GM21717 (cell line): ENCODE measurements around the gene PSAP.

Experiments used
- ATAC-seq: cut with Tn5 transposase; IDR thresholded peaks from one replicate; pipeline ENCODE4 v1.9.1; 2021; ENCODE audit warnings: mild to moderate bottlenecking, moderate library complexity; ENCODE audit not compliant: unreplicated experiment

Gene PSAP

GRCh38 chr10:71788954-71789353 is 62.1 kb downstream of the PSAP start:
- ATAC-seq = no peak

GRCh38 chr10:71784679-71785272 is 66.3 kb downstream of the PSAP start:
- ATAC-seq = no peak

- no peak for ATAC-seq
Observed at GRCh38 chr10:71783917-71784678, 67.0 kb downstream of the PSAP start.

- ATAC-seq = no peak
Observed at GRCh38 chr10:71782917-71783490, 68.0 kb downstream of the PSAP start.

- no peak for ATAC-seq
Observed at GRCh38 chr10:71782221-71782916, 68.7 kb downstream of the PSAP start.

- ATAC-seq = no peak
Observed at GRCh38 chr10:71780719-71781118, 70.3 kb downstream of the PSAP start.

GRCh38 chr10:71780156-71780555 is 70.9 kb downstream of the PSAP start:
- ATAC-seq = no peak

GRCh38 chr10:71779641-71780040 is 71.4 kb downstream of the PSAP start:
- ATAC-seq = no peak

GRCh38 chr10:71778071-71778825 is 72.8 kb downstream of the PSAP start:
- ATAC-seq = no peak

- ATAC-seq = no peak
Observed at GRCh38 chr10:71777213-71777985, 73.7 kb downstream of the PSAP start.

- ATAC-seq = no peak
Observed at GRCh38 chr10:71776481-71776925, 74.5 kb downstream of the PSAP start.

GRCh38 chr10:71774916-71775702 is 75.9 kb downstream of the PSAP start:
- ATAC-seq = no peak

- peak; percentile 47 for ATAC-seq
Observed at GRCh38 chr10:71773221-71773971, 77.7 kb downstream of the PSAP start, which contains the start of gene VSIR. VSIR (minus strand) TSS chr10:71773520; CDS start chr10:71773439, 81 bp downstream.

GRCh38 chr10:71772832-71773220 is 78.2 kb downstream of the PSAP start:
- no peak for ATAC-seq

GRCh38 chr10:71771821-71772617 is 79.0 kb downstream of the PSAP start:
- no peak for ATAC-seq

- no peak for ATAC-seq
Observed at GRCh38 chr10:71771204-71771603, 79.8 kb downstream of the PSAP start.

- no peak for ATAC-seq
Observed at GRCh38 chr10:71770789-71771188, 80.3 kb downstream of the PSAP start.

- no peak for ATAC-seq
Observed at GRCh38 chr10:71770255-71770654, 80.8 kb downstream of the PSAP start.
